HG02852 (cell line): ENCODE data around the gene RIN3.
A peak's percentile ranks its signal among the peaks of the same experiment; 100 is the strongest.

Experiments used
- ATAC-seq: cut with Tn5 transposase; IDR thresholded peaks from one replicate; pipeline ENCODE4 v1.9.1; 2021; ENCODE audit warnings: mild to moderate bottlenecking, moderate library complexity; ENCODE audit not compliant: unreplicated experiment

RIN3 gene

GRCh38 chr14:92597906-92598905 lies 84.6 kb downstream of the RIN3 start:
- ATAC-seq = no peak

GRCh38 chr14:92599811-92600210 lies 86.2 kb downstream of the RIN3 start:
- no peak for ATAC-seq

- no peak for ATAC-seq
Observed at GRCh38 chr14:92600318-92601053, 86.9 kb downstream of the RIN3 start.

- ATAC-seq = no peak
Observed at GRCh38 chr14:92601131-92601710, 87.6 kb downstream of the RIN3 start.

GRCh38 chr14:92601757-92602417 lies 88.3 kb downstream of the RIN3 start:
- no peak for ATAC-seq

GRCh38 chr14:92603309-92604242 lies 90.0 kb downstream of the RIN3 start:
- ATAC-seq = no peak

GRCh38 chr14:92605274-92605940 lies 91.8 kb downstream of the RIN3 start:
- no peak for ATAC-seq

GRCh38 chr14:92607251-92607650 lies 93.7 kb downstream of the RIN3 start:
- ATAC-seq = no peak

GRCh38 chr14:92607702-92608429 lies 94.3 kb downstream of the RIN3 start:
- ATAC-seq = no peak

- no peak for ATAC-seq
Observed at GRCh38 chr14:92609955-92610354, 96.4 kb downstream of the RIN3 start.

GRCh38 chr14:92610849-92611271 lies 97.3 kb downstream of the RIN3 start:
- ATAC-seq = no peak

GRCh38 chr14:92613008-92613658 lies 99.6 kb downstream of the RIN3 start:
- no peak for ATAC-seq

GRCh38 chr14:92613681-92614260 lies 100.2 kb downstream of the RIN3 start:
- ATAC-seq = no peak

- peak; percentile 79 for ATAC-seq
Observed at GRCh38 chr14:92615451-92615850, 101.9 kb downstream of the RIN3 start.

- ATAC-seq = no peak
Observed at GRCh38 chr14:92616178-92616577, 102.6 kb downstream of the RIN3 start.

- ATAC-seq = no peak
Observed at GRCh38 chr14:92617581-92617980, 104.0 kb downstream of the RIN3 start.

GRCh38 chr14:92619671-92620456 lies 106.3 kb downstream of the RIN3 start:
- ATAC-seq = no peak
